SU-DHL-6 (cell line): Measurements from ENCODE around the gene TRIM54.

Source experiments
- CTCF ChIP-seq: fragments of 200-600 bp; sonication (generic); IDR thresholded peaks from one replicate; pipeline ENCODE4 v1.5.1; 2017; ENCODE audit warnings: antibody characterized with exemption, mild to moderate bottlenecking, low read length, moderate library complexity; ENCODE audit not compliant: insufficient read depth, poor library complexity, severe bottlenecking
- EZH2phosphoT487 ChIP-seq: fragments of 200-600 bp; sonication (generic), shearing (Covaris generic); conservative IDR thresholded peaks from 2 replicates; pipeline ENCODE4 v1.6.1; 2018; ENCODE audit warnings: mild to moderate bottlenecking, antibody characterized with exemption, low read length, moderate library complexity, mixed read lengths

DNA sequence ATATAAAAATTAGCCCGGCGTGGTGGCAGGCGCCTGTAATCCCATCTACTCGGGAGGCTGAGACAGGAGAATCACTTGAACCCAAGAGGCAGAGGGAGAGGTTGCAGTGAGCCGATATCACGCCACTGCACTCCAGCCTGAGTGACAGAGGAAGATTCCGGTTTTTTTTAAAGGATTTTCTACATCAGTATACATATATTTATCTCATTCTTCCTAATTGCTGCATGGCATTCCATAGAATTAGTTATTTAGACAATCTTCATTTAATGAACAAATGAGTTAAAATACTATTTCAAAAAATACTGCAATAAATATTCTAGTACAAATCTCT, 72.3 kb downstream of the TRIM54 start:
- no peak for TF ChIP-seq CTCF
- TF ChIP-seq EZH2phosphoT487, result no peak
